ENCODE results near the gene TNFSF12. TPM values are rescaled to one million over a fixed set of nuclear protein-coding genes. Genes with fewer than 3 reads are reported as not detected.

The TNFSF12 gene
- polyA plus RNA-seq, 1 of the 3 experiments (the other 2 are of a cell fraction) = 47.6 TPM

GRCh38 chr17:7591596-7591995 is 42.7 kb downstream of the TNFSF12 start:
- Histone ChIP-seq H3K36me3 (replicated peaks in 1 of 2; ENCODE audit: control insufficient read depth in 1 of 2, insufficient read depth in 2 of 2, low read length in 1 of 2) (peaks cover 35 to 71% of the 10 kb centered on the region in 2 experiments), H3K9me2 (no peaks in the 10 kb centered on the region), H3K9ac (no peak overlapping the region), H2AFZ (ENCODE audit: low read depth) (no peak overlapping the region), H3K9me3 (no peaks in the 10 kb centered on the region), H3K4me3 (ENCODE audit: low read depth in 2 of 2, low read length in 1 of 2) (no peak overlapping the region), H3K4me2 (no peak overlapping the region), H4K20me1 (ENCODE audit: insufficient read depth) (no peaks in the 10 kb centered on the region), H3F3A (replicated peaks; ENCODE audit: insufficient read depth) (peaks cover 51% of the 10 kb centered on the region), H3K4me1 (ENCODE audit: control insufficient read depth in 1 of 2, insufficient read depth in 2 of 2, low read depth in 1 of 2, low read length in 1 of 2) (peaks cover 17 to 32% of the 10 kb centered on the region in 2 experiments), H3K27me3 (ENCODE audit: insufficient read depth) (no peaks in the 10 kb centered on the region), H3K79me2 (ENCODE audit: insufficient read depth) (peaks cover 11% of the 10 kb centered on the region; the same call in 1 of the 2 replicates), H3K27ac (ENCODE audit: low read depth in 2 of 2, low read length in 1 of 2) (peak overlapping the region; percentile 8 to 47; a peak in 2 of 4 replicates)
- no peak for DNase-seq
- TF ChIP-seq USF2 (IDR thresholded peaks at IDR 0.05; ENCODE audit: borderline replicate concordance, low read depth, low read length) = no peak
- TF ChIP-seq NRF1 (IDR thresholded peaks at IDR 0.05; ENCODE audit: low read depth, low read length) = no peak
- TF ChIP-seq RAD21 (IDR thresholded peaks at IDR 0.05; ENCODE audit: low read length) = no peak
- TF ChIP-seq EP300 (IDR thresholded peaks at IDR 0.05; ENCODE audit: borderline replicate concordance in 1 of 2, low read depth in 1 of 2, low read length in 1 of 2) = no peak
- no peak for TF ChIP-seq NFIC (IDR thresholded peaks at IDR 0.05; ENCODE audit: borderline replicate concordance)
- TF ChIP-seq FOXM1 (IDR thresholded peaks at IDR 0.05; ENCODE audit: low read depth) = no peak
- no peak for TF ChIP-seq USF1 (IDR thresholded peaks at IDR 0.05; ENCODE audit: borderline replicate concordance, low read depth)
- no peak for TF ChIP-seq JUND (IDR thresholded peaks at IDR 0.05)
- no peak for TF ChIP-seq ELF1 (IDR thresholded peaks at IDR 0.05)
- TF ChIP-seq EZH2phosphoT487 (IDR thresholded peaks at IDR 0.05; ENCODE audit: borderline replicate concordance, low read depth) = no peak
- no peak for TF ChIP-seq PBX3 (IDR thresholded peaks at IDR 0.05)
- no peak for TF ChIP-seq CHD2 (IDR thresholded peaks at IDR 0.05; ENCODE audit: low read length, partially characterized antibody)
- TF ChIP-seq FOSL2 (IDR thresholded peaks at IDR 0.05; ENCODE audit: borderline replicate concordance, low read depth) = no peak
- no peak for TF ChIP-seq MXI1 (IDR thresholded peaks at IDR 0.05; ENCODE audit: low read depth, low read length)
- no peak for TF ChIP-seq MAX (IDR thresholded peaks at IDR 0.05; ENCODE audit: low read depth)
- TF ChIP-seq RXRA (IDR thresholded peaks at IDR 0.05; ENCODE audit: borderline replicate concordance, low read depth) = no peak
- TF ChIP-seq RCOR1 (IDR thresholded peaks at IDR 0.05; ENCODE audit: low read length) = no peak
- no peak for TF ChIP-seq MEF2A (IDR thresholded peaks at IDR 0.05; ENCODE audit: borderline replicate concordance, low read depth)
- ChIA-PET POLR2A (interaction anchor here (3.5 kb wide), 1 partner anchor 95 kb away, joined by 23 read pairs; the partner anchor contains the start of genes TP53 and WRAP53), CTCF (interaction anchor here (0.8 to 3.4 kb wide), 4 partner anchors 31 to 155 kb away, joined by 3 to 17 read pairs (median 4); partner anchors contain the start of gene WRAP53)
- WGBS (ENCODE audit: low lambda C conversion rate) = 97% methylated on average over 5 of the region's 5 CpGs
